Measurements from ENCODE around the gene PTPRN2. TPM values are rescaled to one million over a fixed set of nuclear protein-coding genes. Genes with fewer than 3 reads are reported as not detected.

Gene PTPRN2
- total and polyA plus RNA-seq, 2 of the 8 experiments (the other 6 are each of a cell fraction or from before 2014, with no cell fraction given): 2.6 to 4.5 TPM

DNA sequence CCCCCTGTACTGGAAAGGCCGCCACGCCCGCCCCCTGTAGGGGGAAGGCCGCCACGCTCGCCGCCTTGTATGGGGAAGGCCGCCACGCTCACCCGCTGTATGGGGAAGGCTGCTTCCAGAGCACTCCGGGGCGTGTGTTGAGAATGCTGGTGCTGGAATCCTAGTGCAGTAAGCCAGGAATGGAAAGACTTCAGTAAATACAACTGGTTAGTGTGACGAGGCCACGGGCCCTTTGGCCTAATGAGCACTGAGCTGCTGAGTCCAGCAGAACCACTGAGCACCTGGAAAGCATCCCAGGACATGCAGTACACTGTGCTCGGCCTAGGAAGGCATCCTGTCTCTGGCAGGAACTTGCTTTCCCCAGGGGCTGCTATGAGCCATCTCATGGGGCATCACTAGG, 398.9 kb downstream of the PTPRN2 start:
- no peak for FAIRE-seq
- no peak overlapping the region for H3K4me3 ChIP-seq (ENCODE audit: extremely low read depth in 1 of 4, insufficient read depth in 2 of 4, low read depth in 3 of 4, low read length in 4 of 4)
- TF ChIP-seq NANOG (IDR thresholded peaks at IDR 0.05; ENCODE audit: insufficient read depth, low read depth, low read length, poor library complexity, severe bottlenecking): no peak
- no peak for TF ChIP-seq TAF1 (IDR thresholded peaks at IDR 0.05; ENCODE audit: low read depth, low read length)
- no peak for TF ChIP-seq TEAD4 (IDR thresholded peaks at IDR 0.05; ENCODE audit: low read depth, low read length)
- no peak for TF ChIP-seq RFX5 (IDR thresholded peaks at IDR 0.05; ENCODE audit: borderline replicate concordance, low read depth, low read length)
- TF ChIP-seq TAF7 (optimal IDR thresholded peaks at IDR 0.05; ENCODE audit: borderline replicate concordance, low read depth, low read length): no peak
- TF ChIP-seq CEBPB (IDR thresholded peaks at IDR 0.05; ENCODE audit: low read depth, low read length): no peak
- TF ChIP-seq JUND (IDR thresholded peaks at IDR 0.05; ENCODE audit: low read length): no peak
- TF ChIP-seq JUN (IDR thresholded peaks at IDR 0.05; ENCODE audit: low read depth, low read length): no peak
- TF ChIP-seq NRF1 (IDR thresholded peaks at IDR 0.05; ENCODE audit: low read depth, low read length): no peak
- no peak for TF ChIP-seq CTBP2 (IDR thresholded peaks at IDR 0.05; ENCODE audit: borderline replicate concordance, insufficient read depth, insufficient read length, low read length)
- TF ChIP-seq YY1 (IDR thresholded peaks at IDR 0.05; ENCODE audit: low read depth, low read length): no peak
- TF ChIP-seq CHD1 (IDR thresholded peaks at IDR 0.05; ENCODE audit: low read depth, low read length): no peak
- no peak for TF ChIP-seq SAP30 (IDR thresholded peaks at IDR 0.05; ENCODE audit: insufficient read depth, insufficient replicate concordance, low read length)
- no peak for TF ChIP-seq SRF (IDR thresholded peaks at IDR 0.05; ENCODE audit: low read depth, low read length)
- TF ChIP-seq, protein P1, sequence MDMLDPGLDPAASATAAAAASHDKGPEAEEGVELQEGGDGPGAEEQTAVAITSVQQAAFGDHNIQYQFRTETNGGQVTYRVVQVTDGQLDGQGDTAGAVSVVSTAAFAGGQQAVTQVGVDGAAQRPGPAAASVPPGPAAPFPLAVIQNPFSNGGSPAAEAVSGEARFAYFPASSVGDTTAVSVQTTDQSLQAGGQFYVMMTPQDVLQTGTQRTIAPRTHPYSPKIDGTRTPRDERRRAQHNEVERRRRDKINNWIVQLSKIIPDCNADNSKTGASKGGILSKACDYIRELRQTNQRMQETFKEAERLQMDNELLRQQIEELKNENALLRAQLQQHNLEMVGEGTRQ (IDR thresholded peaks at IDR 0.05; ENCODE audit: low read length): no peak

More for the DNA sequence above, 398.9 kb downstream of the PTPRN2 start:
- H3K36me3 ChIP-seq (ENCODE audit: control insufficient read depth in 2 of 4, insufficient read depth in 4 of 4, low read length in 3 of 4): no peaks in the 10 kb centered on the region
- no peak overlapping the region for H2BK20ac ChIP-seq (ENCODE audit: low read length)
- ChIA-PET POLR2A (ENCODE audit: partially characterized antibody) (no interaction called here), CTCF (ENCODE audit: partially characterized antibody) (no interaction called here)
- no peak overlapping the region for H4K91ac ChIP-seq (replicated peaks; ENCODE audit: insufficient read length, low read length)
- WGBS, 2 experiments (ENCODE audit: extremely low coverage in 1 of 2, insufficient coverage in 1 of 2, insufficient read length in 1 of 2, insufficient replicate concordance in 2 of 2, low coverage in 1 of 2, low lambda C conversion rate in 2 of 2, missing lambda C conversion rate in 1 of 2): 91% methylated on average over 12 of the region's 15 CpGs; no CpG with 5 or more reads in 1 of the 2 experiments
- no peaks in the 10 kb centered on the region for H3K27me3 ChIP-seq (replicated peaks in 1 of 4; ENCODE audit: control insufficient read depth in 3 of 4, extremely low read depth in 1 of 4, insufficient read depth in 3 of 4, low read length in 3 of 4)
- H2AK5ac ChIP-seq (ENCODE audit: low read depth, low read length): no peak overlapping the region
- H2AFZ ChIP-seq (ENCODE audit: low read length): no peak overlapping the region
- no peak overlapping the region for H4K8ac ChIP-seq (ENCODE audit: extremely low read depth, insufficient read depth, low read length)
- no peaks in the 10 kb centered on the region for H3K23me2 ChIP-seq (ENCODE audit: low read depth, low read length)
- no peak overlapping the region for H3K9ac ChIP-seq (replicated peaks in 1 of 4; ENCODE audit: extremely low read depth in 1 of 4, low read depth in 3 of 4, low read length in 3 of 4)
- no peaks in the 10 kb centered on the region for H4K20me1 ChIP-seq (replicated peaks in 1 of 2; ENCODE audit: control insufficient read depth in 1 of 2, insufficient read depth in 2 of 2, low read length in 2 of 2)
- no peak overlapping the region for H4K5ac ChIP-seq (ENCODE audit: insufficient read length, low read depth, low read length)
- no peak overlapping the region for H2BK12ac ChIP-seq (ENCODE audit: low read depth, low read length)
- no peak overlapping the region for H2BK5ac ChIP-seq (ENCODE audit: low read depth, low read length)
- no peak overlapping the region for H3K14ac ChIP-seq (ENCODE audit: insufficient read length)
- peaks cover 11 to 54% of the 10 kb centered on the region in 2 experiments; a peak in 3 of 4 replicates for H3K9me3 ChIP-seq (ENCODE audit: insufficient read depth in 2 of 2, low read depth in 1 of 2, low read length in 1 of 2)
- no peaks in the 10 kb centered on the region for H3K79me2 ChIP-seq (ENCODE audit: control insufficient read depth in 1 of 2, insufficient read depth in 2 of 2, low read length in 2 of 2)
- no peak overlapping the region for H3K18ac ChIP-seq (ENCODE audit: extremely low read depth, low read length)
- H3K4ac ChIP-seq (replicated peaks; ENCODE audit: insufficient read length, low read depth, low read length): no peak overlapping the region
- H3K56ac ChIP-seq (replicated peaks; ENCODE audit: insufficient read length, low read depth, low read length): no peak overlapping the region
- no peak for DNase-seq (ENCODE audit: low read depth in 1 of 2, low spot score in 2 of 2)
- no peak overlapping the region for H2BK15ac ChIP-seq (ENCODE audit: low read length)
- no peak overlapping the region for H3K27ac ChIP-seq (ENCODE audit: low read depth, low read length)
- H3K4me1 ChIP-seq (replicated peaks in 1 of 4; ENCODE audit: control insufficient read depth in 3 of 4, insufficient read depth in 4 of 4, low read length in 3 of 4): no peaks in the 10 kb centered on the region
- H3K23ac ChIP-seq (ENCODE audit: insufficient read length): no peak overlapping the region
- no peaks in the 10 kb centered on the region for H3K79me1 ChIP-seq (ENCODE audit: low read depth, low read length)
- no peak overlapping the region for H2BK120ac ChIP-seq (replicated peaks; ENCODE audit: low read depth, low read length)
- H3K4me2 ChIP-seq (ENCODE audit: insufficient read depth in 1 of 2, low read depth in 2 of 2, low read length in 2 of 2): no peak overlapping the region

Data from H1 (cell line).